ENCODE results near the gene MSANTD2. TPM values are rescaled to one million over a fixed set of nuclear protein-coding genes. Genes with fewer than 3 reads are reported as not detected.

Gene MSANTD2
- total and polyA plus RNA-seq, 12 donors, result 2.4 to 15.9 (median 3.4) TPM

DNA sequence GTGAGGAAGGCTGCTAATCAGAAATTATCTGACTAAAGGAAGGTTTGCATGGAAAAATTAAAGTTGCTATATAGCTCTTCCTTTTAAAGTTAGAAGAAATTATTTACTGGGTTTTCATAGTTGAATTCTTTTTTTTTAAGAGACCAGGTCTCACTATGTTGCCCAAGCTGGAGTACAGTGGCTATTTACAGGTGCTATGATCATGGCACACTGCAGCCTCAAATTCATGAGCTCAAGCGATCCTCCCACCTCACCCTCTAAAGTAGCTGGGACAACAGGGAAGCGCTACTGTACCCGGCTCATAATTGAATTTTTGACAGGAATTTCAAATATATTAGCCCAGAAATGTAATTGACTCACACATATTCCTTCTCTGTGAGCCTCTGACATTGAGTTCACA, 3.9 kb downstream of the MSANTD2 start:
- DNase-seq (no peak), ATAC-seq (no peak)
- Histone ChIP-seq H3K4me1 (peaks cover 7 to 57% (median 43%) of the 10 kb centered on the region in 9 donors), H3K27me3 (peaks cover 0 to 4% (median 0%) of the 10 kb centered on the region in 7 donors), H3K36me3 (no peaks in the 10 kb centered on the region), H3K4me3 (no peak overlapping the region), H3K9me3 (no peaks in the 10 kb centered on the region), H3K27ac (no peak overlapping the region)
- TF ChIP-seq, protein P1, sequence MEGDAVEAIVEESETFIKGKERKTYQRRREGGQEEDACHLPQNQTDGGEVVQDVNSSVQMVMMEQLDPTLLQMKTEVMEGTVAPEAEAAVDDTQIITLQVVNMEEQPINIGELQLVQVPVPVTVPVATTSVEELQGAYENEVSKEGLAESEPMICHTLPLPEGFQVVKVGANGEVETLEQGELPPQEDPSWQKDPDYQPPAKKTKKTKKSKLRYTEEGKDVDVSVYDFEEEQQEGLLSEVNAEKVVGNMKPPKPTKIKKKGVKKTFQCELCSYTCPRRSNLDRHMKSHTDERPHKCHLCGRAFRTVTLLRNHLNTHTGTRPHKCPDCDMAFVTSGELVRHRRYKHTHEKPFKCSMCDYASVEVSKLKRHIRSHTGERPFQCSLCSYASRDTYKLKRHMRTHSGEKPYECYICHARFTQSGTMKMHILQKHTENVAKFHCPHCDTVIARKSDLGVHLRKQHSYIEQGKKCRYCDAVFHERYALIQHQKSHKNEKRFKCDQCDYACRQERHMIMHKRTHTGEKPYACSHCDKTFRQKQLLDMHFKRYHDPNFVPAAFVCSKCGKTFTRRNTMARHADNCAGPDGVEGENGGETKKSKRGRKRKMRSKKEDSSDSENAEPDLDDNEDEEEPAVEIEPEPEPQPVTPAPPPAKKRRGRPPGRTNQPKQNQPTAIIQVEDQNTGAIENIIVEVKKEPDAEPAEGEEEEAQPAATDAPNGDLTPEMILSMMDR (IDR thresholded peaks at IDR 0.05), result no peak
- intact Hi-C loops (cut with DNase I), result loop anchor here in 4 of 10 donors (5.0 to 10.0 kb wide), 3 partner anchors 34 to 132 kb away; partner anchors contain the start of gene ESAM (in 2 of the 4)
- 86 to 93% methylated on average over 3 of the region's 3 CpGs for WGBS, 2 donors

DNA sequence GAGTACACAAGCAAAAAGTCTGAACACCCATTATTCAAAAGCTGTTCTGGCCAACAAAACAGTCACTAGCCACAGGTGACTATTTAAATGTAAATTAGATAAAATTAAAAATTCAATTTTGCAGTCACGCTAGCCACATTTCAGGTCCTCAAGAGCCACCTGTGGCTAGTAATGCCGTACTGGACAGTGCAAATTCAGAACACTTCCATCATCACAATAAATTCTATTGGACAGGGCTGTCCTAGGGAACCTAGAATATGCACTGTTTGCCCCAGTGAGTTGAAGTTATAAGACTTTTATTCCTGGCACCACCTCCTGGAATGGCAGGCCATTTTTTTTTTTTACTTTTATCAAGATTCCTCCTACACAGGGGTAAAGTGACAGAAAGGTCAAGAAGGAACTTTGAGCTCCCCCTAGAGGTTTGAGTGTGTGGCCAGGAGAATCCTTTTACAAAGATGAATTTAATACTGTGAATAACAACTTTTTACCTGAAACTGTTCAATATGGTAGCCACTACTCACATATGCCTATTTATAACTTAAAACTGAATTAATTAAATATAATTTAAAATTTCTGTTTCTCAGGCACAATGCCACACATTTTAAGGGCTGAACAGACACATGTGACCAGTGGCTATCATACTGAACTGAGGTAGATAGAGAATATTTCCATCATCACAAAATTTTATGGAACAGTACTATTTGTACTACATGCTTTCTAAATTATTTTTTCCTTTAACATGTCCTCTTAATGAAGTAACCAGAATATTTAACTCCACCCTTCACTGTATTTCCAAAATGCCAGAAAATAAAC, 6.5 kb downstream of the MSANTD2 start:
- 82 to 88% methylated on average over 2 of the region's 2 CpGs for WGBS, 2 donors
- intact Hi-C loops (cut with DNase I), result loop anchor here in 1 of 10 donors (10.0 kb wide), 1 partner anchor 129 kb away; no protein-coding TSS in a partner anchor
- ATAC-seq (peak in 1 of 8 donors; percentile 42), DNase-seq (peak in 1 of 2 donors; percentile 16)
- H3K27ac ChIP-seq, result no peak overlapping the region
- H3K4me1 ChIP-seq, result peaks cover 3 to 45% (median 23%) of the 10 kb centered on the region in 9 donors
- H3K4me3 ChIP-seq, result no peak overlapping the region
- H3K36me3 ChIP-seq, result no peaks in the 10 kb centered on the region
- peaks cover 0 to under 1% (median 0%) of the 10 kb centered on the region in 7 donors for H3K27me3 ChIP-seq
- H3K9me3 ChIP-seq, result no peaks in the 10 kb centered on the region
- TF ChIP-seq, protein P1 (IDR thresholded peaks at IDR 0.05), result peak in 8 of 9 donors; percentile 36 to 77 (median 70)

DNA sequence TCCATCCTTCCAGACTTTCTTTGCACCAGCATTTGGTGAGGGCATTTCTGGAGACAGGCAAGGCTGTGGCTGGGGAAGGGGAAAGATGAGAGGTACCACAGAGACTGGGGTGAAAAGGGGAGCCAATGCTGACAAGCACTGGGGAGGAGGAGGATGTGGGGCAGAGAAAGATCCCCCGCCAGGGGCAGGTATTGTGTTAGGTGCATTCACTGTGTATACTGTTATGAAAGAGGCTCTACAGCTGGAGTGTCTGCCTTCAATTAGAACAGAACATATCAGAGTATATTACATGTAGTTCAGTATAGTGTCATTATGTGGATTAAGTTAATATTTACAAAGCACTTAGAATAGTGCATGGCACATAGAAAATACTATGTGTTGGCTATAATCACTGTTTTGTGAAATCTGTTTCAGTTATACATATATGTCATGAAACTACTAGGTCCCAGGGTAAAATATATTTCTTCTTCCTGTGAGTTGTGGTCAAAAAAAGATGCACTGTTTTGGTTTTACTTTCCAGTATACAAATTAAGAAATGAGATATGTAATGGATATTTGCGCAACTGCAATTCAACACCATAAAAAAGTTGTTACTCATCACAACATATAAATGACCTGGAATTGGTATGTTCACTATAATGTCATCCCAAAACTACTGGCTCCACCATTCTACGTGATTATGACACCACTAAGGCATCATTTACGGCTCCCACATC, 8.4 kb downstream of the MSANTD2 start:
- Histone ChIP-seq H3K9me3 (no peaks in the 10 kb centered on the region), H3K4me3 (no peak overlapping the region), H3K27me3 (no peaks in the 10 kb centered on the region), H3K27ac (no peak overlapping the region), H3K4me1 (peaks cover 2 to 28% (median 15%) of the 10 kb centered on the region in 9 donors), H3K36me3 (no peaks in the 10 kb centered on the region)
- TF ChIP-seq, protein P1 (IDR thresholded peaks at IDR 0.05), result no peak
- DNase-seq, result no peak
- WGBS, 2 donors, result 76 to 92% methylated on average over 4 of the region's 4 CpGs
- intact Hi-C loops (cut with DNase I), result loop anchor here in 1 of 10 donors (10.0 kb wide), 1 partner anchor 127 kb away; no protein-coding TSS in a partner anchor
- no peak for ATAC-seq

DNA sequence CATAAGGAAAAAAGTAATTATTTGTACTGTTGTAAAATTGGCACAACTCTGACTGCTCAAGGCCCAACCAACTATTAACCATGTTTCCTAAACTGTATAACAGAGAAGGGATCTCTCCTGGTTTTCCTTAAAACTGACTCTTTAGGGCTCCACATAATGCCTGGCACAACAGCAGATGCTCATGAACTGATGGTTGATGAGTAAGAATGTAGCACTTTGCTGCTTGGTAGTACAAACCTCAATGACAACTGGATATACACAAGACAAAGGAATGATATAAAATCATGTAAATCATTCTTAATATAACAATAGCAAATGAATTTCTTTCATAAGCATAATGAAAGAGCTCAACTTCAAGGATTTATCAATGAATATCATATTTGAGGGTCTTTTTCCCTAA, 11.7 kb downstream of the MSANTD2 start:
- ATAC-seq, result no peak
- TF ChIP-seq, protein P1 (IDR thresholded peaks at IDR 0.05), result no peak
- H3K27ac ChIP-seq, result no peak overlapping the region
- H3K9me3 ChIP-seq, result no peaks in the 10 kb centered on the region
- no peaks in the 10 kb centered on the region for H3K36me3 ChIP-seq
- H3K4me3 ChIP-seq, result no peak overlapping the region
- intact Hi-C loops (cut with DNase I), result no loop called here
- H3K27me3 ChIP-seq, result no peaks in the 10 kb centered on the region
- DNase-seq, result no peak
- H3K4me1 ChIP-seq, result peaks cover under 1 to 15% (median 10%) of the 10 kb centered on the region in 9 donors
